GM18517 (cell line): ENCODE measurements around the gene LINGO4.

Experiments
- ATAC-seq: cut with Tn5 transposase; IDR thresholded peaks from one replicate; pipeline ENCODE4 v1.9.1; 2021; ENCODE audit warnings: mild to moderate bottlenecking, moderate library complexity; ENCODE audit not compliant: unreplicated experiment

Gene LINGO4

DNA sequence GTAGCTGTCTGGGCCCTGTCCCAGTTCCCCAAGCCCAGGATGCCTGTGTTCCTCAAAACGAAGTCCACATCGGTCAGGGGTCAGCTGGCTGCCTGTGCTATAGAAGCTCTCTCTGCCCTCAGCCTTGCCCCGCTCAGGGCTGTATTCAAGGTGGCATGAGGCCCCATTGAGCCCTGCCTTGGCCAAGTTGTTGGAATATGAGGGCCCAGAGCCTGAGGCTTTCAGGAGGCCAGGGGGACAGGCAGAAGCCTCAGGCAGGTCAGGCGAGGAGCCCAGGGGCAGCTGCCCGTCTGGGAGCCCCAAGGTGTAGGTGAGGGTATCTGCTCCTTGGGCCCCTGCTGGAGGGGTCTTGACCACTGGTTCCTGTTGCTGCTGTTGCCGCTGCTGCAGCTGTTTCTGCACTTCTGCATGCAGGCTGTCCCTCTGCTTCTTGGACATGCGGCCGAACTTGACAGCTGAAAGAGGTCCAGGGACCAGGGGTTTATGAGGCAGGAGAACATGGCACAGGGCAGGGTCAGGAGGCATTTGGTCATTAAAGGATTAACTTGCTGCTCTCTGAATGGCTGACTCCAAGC is 9.8 kb upstream of the LINGO4 start:
- no peak for ATAC-seq

DNA sequence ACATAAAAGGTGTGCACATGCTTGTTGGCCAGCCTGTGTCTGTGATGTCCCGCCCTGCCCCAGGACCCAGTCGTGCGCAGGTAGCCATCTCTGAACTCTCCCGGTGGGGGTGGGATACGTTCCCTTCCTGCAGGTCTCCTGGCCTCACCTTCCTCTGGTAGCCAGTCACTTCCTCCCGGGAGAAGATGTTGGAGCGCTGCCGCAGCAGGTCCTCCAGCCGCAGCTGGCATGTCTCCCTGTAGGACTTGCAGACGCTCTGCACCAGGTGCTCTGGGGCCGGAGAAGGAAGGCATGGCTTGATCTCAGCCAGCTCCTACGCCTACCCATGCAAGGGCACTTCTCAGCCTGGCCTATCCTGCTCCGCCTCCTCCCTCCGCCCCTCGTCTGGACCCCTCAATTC is 9.2 kb upstream of the LINGO4 start:
- ATAC-seq, result no peak

DNA sequence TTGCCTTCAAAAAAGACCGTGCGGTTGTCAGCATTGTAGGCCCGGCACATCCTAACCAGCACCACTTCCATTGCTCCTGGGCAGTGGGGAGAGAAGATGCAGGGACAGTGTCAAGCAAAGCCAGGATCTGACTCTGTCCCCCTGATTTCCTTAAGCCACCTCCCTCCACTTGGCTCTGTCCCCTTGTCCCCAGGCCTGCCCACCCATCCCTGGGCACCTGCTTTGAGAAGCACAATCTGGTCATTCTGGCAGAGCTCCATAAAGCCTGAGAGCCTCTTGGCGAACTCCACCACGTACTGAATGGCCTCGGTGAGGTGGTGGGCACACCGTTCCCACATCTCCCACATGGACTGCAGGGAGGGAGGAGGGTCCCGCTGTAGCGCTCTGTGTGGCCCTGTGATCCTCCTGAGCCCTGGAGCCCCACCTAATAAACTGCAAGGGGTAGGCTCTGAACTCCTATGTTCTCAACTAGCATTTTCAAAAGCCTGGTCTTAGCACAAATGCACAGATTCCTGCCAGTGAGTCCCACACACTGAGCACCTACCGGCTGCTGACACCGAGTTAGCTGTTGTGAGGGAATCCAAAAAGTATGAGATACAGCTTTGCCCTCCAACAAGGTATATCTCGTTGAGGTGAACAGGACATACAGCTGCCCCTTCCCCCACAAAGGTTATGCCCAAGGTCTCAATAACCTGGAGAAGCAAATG is 8.2 kb upstream of the LINGO4 start:
- no peak for ATAC-seq

DNA sequence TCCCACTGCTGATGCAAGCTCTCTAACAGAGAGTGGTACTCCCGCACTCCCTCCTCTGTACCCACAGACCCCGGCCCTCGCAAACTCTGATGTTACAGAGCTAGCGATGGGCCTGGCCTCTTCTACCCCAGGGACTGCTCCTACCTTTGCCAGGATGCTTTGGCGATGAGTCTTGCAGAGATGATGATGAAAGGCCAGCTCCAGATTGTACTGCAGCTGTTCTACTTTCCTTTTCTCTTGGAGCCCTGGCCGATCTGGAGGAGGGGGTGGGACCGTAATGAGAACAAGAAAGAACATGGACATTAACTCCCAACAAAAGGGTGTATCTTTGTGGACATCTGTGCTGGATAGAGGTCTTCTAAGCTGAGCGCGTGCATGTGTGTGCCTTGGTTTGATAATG is 6.0 kb upstream of the LINGO4 start:
- ATAC-seq, result no peak

DNA sequence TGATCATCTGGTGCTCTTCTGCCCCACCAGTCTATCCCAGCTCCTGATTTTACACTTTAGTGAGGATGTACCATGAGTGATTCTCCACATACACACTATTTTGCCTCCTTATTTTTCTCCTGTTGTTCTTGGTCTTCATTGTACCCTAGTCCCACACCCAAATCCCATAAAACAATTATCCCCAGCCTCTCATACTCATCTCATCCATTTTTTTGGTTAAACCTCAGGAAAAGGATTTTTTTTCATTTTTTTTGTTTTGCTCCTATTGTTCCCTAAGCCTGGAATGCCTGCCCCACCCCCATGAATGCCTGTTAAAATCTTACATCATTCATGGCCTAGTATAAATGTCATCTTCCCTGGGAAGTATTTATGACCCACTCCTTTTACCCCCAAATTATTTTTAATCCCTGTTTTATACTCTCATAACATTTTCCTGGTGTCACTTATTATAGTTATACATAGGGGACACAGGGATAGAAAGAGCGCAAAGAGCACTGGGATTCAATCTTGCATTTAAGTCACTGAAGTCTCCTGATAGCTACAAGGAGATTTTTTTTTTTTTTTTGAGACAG is 4.9 kb upstream of the LINGO4 start:
- ATAC-seq, result no peak

DNA sequence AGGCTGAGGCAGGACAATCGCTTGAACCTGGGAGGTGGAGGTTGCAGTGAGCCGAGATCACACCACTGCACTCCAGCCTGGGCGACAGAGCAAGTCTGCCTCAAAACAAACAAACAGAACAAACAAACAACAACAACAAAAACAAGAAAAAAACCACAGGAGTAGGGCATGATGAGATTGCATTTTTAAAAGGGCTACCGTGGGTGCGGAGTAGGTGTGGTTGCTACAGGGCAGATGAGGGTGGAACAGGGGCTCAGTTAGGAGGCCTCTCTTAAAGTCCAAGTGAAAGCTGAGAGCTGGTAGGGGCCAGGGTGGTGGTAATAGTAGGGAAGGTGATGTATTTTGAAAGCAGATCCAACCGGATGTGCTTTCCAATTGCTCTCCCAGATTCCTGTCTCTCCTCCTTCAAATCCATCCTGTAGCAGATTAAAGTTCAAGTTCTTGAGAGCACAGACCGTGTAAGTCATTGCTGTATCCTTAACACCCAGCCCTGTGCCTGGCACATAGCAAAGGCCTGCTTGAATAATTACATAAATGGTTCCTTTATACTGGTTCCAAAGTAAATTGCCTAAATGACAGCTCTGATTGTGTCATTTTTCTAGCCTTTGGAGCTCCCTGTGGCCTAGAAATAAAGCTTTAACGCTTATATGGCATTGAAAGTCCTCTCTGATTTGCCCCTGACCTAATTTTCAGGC is 4.2 kb upstream of the LINGO4 start:
- no peak for ATAC-seq

DNA sequence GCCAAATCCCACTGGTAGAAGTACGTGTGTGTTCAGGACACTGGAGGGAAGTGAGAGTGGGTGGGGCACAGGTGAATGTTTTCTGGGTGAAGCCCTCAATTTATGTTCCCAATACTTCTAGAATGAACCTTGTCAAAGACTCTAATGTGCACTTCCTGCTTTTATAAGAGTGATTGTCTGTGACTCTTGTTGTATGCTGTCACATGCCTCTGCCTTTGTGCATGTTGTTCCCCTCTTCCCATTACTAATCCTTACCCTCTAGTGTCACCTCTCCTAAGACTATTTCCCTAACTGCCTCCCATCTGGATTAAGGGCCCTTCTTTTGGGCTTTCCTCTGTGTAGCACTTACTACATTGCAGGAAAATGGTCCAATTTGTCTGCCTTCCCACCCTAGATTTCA is 2.5 kb upstream of the LINGO4 start:
- no peak for ATAC-seq

DNA sequence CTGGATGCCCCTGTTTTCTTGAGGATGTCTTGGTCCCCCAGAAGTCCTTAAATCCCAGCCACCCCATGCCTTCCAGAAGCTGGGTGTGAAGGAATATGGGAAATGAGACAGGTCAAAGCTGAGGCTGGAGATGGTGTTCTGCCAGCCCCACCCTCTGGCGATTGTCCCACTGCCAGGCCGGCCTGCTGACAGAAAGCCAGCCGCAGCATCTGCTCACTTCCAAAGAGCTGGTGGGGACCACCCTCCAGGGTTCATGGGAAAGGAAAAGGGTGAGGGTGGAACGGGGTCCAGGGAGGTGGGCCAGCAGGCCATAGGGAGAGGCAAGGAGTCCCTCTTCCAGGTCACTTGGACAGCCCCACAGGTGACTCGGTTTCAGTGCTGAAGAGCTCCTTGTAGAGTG is 1.9 kb upstream of the LINGO4 start:
- no peak for ATAC-seq

DNA sequence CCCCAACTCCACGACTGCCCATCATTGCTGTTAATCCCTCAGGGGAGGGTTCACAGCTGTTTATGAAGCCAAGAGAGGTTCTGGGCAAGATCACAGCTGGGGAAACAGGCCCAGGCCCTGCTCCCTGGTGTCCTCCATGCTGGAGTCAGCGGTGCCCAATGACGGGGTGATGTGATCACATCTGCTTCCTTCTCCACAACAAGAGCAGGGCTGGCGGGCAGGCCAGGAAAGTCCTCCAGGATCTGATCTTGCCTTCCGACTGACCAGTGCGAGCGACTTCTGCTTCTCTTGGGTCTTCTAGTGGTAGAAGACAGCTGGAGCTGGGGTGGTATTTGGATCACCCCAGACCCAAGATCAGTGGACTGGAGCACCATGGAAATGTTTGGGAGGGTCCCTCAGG is 951 bp upstream of the LINGO4 start:
- ATAC-seq, result no peak

DNA sequence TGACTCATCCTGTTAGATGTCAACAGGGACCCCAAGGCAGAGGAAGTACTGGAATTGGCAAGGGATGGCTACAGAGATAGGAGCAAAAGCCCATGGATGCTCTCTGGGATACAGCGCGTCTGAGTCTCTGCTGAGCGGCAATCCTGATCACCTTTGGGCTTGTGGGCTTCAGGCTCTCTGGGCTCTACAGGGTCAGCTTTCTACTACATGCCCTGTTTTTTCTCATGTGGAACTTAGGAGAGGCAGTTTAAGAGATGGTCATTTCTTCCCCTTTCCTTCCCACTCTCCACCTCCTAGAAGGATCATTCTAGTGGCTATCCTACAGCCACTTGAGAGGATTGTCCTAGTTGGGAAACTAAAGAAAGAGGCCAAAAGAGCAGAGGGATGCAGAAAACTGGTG is 1.3 kb downstream of the LINGO4 start:
- no peak for ATAC-seq

DNA sequence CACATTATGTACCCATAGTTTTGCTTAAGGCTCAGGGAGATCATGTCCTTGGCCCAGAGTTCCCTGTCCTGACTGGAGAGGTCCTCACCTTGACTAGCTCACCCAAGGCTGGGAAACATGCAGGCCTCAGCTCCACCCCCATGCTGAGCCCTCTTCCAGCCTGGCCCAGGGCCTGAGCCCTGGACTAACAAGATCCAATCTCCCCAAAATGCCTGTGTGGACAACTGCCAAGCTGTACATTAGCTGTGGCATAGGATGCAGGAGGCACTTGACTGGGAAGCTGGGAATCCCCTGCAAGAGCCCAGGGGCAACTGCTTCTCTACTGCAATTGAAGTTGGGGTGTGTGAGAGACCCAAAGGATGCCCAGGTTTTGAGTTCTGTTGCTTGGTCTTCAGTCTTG is 2.1 kb downstream of the LINGO4 start:
- ATAC-seq, result no peak

DNA sequence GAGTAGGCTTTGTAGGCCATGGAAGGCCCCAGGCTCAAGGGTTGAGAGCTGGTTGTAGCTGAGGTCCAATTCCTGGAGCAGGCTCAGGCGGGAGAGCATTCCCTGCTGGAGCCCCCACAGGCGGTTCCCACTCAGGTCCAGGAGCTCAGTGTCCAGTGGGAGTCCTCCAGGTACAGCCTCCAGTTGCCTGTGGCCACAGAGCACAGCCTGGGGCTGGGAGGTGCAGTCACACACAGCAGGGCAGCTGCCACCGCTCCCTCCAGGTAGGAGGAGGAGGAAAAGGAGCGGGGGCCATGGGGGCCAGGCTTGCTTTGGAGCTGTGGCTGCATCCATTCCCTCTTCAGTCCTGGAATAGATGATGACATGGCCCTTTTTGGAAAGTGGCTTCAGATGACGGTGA is 2.8 kb downstream of the LINGO4 start:
- no peak for ATAC-seq

DNA sequence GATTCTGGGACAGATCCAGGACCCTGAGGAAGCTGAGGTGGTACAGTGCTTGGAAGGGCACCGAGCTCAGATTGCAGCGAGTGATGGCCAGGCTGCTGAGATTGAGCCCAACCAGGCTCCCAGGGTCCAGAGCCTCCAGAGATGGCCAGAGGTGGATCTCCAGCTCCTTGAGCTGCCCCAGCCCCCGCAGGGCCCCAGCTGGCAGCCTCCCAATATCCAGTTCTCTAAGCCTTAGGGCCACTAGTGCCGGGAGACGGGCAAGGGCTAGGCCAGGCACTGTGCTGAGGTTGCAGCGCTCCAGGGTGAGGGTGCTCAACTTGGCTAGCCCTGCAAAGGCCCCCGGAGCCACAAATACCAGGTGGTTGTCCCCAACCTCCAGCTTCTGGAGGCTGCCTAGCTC is 3.4 kb downstream of the LINGO4 start:
- no peak for ATAC-seq

DNA sequence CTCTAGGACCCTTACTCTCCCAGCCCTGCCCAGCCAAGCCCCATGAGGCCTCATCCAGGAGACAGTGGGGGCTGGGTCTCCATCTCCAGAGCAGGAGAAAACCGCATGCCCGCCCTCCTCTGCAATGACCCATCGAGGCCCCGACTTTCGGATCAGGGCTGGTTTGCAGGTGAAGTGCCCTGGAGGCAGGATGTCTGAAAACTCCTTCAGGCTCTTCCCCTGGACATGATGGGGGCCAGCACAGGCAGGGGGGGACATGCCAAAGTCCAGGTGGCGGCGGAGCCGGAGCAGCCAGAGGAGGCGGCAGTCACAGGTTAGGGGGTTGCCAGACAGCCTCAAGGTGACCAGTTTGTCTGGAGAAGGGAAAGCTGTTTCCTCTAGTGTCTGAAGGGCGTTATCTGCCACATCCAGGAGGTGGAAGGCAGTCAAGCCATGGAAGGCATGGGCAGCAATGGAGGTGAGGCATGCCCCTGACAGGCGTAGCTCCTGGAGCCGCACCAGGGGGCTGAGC is 3.9 kb downstream of the LINGO4 start:
- ATAC-seq, result no peak

DNA sequence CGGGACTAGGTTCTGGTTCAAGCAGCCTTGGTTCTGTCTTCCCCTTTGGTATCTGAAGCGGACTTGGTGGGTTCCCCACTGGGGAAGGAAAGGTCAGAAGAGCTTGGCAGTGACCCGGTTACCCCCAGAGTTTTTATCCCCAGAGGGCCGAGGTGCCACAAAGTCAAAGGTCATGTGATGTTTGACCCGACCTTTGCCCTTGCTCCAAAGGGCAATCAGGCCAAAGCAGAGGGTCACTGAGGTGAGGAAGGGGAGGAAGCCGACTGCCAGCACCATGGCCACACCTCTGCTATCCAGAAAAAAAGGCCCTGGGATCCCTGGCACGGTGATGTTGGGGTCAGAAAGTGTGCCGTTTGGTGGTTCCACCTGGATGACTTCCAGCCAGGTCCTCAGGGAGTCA is 4.4 kb downstream of the LINGO4 start:
- no peak for ATAC-seq

DNA sequence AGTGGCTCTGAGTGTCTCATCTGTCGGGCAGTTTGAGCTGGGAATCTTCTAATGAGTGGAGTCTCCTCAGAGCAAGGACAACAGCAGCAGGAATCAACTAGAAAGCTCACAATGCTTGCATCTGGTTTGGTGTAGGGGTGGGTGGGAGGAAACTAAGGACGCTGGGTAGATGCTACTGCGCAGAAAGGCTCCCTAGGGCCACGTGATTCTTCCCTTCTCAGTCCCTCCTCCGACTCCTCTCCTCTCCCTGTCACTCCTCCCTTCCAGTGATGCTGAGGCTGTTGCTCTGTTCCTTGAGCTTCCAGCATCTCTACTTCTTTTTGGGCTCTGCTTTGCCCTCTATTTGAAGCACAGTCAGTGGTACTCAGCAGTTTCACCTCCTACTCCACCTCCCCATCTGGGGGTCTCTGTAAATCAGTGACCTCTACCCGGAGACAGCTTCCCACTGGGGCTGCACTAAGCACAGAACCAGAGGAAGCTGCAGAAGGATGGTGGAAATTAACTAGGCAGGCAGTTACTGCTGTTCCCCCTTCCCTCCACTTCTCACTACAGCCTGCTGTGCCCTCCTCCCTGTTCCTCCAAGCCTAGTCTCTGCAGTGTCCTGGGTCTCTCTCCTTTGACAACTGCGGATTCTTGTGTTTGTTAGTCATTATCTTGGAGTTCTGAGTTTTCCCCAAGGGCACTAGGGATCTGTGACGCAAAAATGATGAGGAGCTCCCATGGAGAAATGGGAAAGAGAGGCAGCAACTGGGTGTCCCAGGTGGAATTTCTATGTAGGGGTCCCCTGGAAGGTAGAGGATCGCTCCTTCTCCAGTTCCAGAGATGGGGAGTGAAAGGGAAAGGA is 5.8 kb downstream of the LINGO4 start:
- ATAC-seq, result no peak

DNA sequence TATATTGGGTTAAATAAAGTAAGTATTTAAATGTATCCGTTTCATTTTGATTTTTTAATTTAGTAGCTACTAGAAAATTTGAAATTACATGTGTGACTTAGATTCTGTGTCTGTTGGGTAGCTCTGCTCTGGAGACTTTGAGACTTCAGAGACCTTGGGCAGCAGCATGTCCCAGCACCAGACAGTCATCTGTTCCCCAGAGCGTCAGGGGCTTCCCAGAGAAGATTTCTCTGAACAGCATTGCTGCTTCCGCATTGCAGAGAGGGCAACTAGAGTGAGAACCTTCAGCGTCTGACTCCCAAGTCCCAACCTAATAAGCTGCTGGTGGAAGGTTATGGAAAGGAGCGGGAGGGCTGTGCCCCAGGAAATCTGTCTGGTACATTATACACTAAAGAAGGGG is 6.6 kb downstream of the LINGO4 start:
- ATAC-seq, result no peak

DNA sequence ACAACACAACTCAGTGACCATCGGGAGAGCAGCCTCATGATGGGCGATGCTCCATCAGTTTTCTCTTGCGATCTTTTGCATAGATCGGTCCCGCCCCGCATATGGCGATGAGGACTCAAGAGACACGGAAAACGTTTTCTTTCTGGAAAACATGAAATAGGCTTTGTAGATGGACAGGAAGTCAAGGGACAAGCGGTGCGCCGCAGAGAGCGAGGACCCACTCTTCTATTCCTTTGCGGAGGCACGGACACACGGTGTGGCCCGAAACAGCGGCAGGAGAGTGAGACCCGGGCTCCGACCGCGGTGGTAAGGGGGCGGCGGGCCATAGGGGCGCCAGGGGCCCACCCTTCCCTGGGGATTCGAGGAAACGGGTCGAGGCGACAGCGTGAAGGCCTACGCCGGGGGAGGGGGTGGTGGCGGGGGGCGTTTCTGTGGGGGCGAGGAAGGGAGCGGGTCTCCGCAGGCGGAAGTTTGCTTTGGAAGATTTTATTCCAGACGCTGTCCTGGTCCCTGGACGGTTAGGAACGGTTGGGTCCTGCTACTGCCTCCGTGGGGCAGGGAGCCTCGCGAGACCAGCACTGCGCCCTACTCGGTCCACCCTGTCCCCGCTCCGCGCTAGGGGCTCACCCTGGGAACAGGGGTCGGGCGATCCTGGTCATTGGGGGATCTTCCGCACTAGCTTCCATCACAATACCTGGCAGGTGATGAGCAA is 14.1 kb downstream of the LINGO4 start:
- no peak for ATAC-seq

DNA sequence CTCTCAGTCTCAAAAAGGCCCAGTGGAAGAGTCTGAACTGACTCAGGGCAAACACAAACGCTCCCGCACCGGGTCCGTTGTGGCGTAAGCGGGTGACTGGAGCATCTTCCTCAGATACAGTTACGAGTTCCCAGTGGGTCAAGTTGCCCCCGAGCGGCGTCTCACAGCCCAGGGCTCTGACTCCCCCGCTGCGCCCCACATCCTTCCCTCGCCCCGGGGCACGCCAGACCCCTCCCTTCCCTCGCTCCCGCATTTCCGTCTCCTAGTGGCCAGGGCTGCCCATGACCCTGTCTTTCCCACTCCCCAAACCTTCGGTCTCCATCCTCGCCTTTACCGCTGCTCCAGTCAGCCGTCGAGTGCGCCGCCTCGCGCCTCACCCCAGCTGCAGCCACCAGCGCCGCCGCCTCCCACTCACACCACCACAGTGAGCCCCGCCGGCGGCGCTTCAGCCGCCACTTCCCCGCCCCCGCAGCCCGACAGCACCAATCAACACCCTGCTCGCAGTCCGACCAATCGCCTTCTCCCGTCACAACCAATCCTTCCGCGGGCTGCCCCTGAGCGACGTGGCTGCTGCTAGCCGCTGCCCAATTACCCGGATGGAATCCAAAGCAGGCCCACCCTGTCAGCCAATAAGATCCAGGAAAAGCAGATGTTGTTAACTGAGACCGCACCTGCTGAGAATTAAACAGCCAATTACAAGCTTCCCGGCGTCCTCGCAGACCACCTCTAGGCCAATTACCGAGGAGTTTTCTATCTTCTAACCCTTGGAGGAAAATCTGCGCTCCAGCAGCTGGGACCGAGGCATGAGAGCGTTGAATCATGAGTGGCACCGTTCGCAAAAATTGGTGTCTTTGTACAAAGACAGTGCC is 14.9 kb downstream of the LINGO4 start, which contains the start of gene TDRKH:
TSS of gene TDRKH (minus strand) at position 430 of the 869 bp plus-strand sequence. CDS start 7,478 bp downstream, outside the sequence.
- ATAC-seq, result peak; percentile 97
